GM23248 (cell line): Measurements from ENCODE around the gene CUZD1.

ENCODE experiments used
- EZH2 ChIP-seq: fragments of 200-600 bp; sonication (generic); IDR thresholded peaks from 2 replicates; pipeline ENCODE4 v1.6.1; 2018; ENCODE audit warnings: antibody characterized with exemption, mild to moderate bottlenecking; ENCODE audit not compliant: insufficient read depth, poor library complexity, severe bottlenecking
- EZH2phosphoT487 ChIP-seq: fragments of 200-600 bp; sonication (generic); IDR thresholded peaks from 2 replicates; pipeline ENCODE4 v1.6.1; 2018; ENCODE audit warnings: antibody characterized with exemption, moderate library complexity, mild to moderate bottlenecking, low read depth; ENCODE audit not compliant: insufficient read depth

DNA sequence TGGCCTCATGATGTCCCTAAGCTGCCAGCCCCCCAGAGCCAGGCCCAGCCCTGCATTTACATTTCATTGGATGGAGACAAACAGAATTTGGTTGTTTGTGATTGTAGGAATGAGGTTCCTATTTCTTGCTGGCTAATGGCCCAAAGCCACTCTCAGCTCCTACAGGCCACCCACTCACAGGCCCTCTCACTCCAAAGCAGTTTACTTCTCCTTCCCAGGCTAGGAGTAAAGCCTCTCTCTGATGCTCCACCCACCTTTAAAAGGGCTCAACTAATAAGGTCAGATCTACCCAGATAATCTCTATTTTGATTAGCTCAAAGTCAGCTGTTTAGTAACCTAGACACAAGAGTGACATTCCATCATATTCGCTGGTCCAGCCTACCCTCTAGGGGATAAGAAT is 11.2 kb upstream of the CUZD1 start:
- no peak for TF ChIP-seq EZH2
- TF ChIP-seq EZH2phosphoT487 = no peak
